ENCODE measurements around the gene POLR2A.

POLR2A gene

GRCh38 chr17:7502987-7503386 lies 18.8 kb downstream of the POLR2A start:
- no peak for DNase-seq (ENCODE audit: low read depth in 2 of 2)

- no peak for DNase-seq (ENCODE audit: low read depth in 2 of 2)
Observed at GRCh38 chr17:7503521-7503920, 19.4 kb downstream of the POLR2A start.

DNA sequence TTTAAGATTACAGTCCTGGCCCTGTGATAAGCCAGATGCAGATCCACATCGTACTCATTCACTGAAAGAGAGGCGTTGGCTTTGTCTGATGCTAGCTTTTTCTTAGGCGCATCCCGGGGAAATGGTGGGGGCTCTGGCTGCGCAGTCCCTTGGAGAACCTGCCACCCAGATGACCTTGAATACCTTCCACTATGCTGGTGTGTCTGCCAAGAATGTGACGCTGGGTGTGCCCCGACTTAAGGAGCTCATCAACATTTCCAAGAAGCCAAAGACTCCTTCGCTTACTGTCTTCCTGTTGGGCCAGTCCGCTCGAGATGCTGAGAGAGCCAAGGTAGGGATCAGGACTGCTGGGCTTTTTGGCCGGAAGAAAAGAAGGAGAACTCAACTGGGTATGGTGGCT lies 24.0 kb downstream of the POLR2A start:
- no peak for DNase-seq (ENCODE audit: low read depth in 2 of 2)

GRCh38 chr17:7508846-7509245 lies 24.7 kb downstream of the POLR2A start:
- no peak for DNase-seq (ENCODE audit: low read depth in 2 of 2)

GRCh38 chr17:7509937-7510336 lies 25.8 kb downstream of the POLR2A start:
- DNase-seq (ENCODE audit: low read depth in 2 of 2) = no peak

DNA sequence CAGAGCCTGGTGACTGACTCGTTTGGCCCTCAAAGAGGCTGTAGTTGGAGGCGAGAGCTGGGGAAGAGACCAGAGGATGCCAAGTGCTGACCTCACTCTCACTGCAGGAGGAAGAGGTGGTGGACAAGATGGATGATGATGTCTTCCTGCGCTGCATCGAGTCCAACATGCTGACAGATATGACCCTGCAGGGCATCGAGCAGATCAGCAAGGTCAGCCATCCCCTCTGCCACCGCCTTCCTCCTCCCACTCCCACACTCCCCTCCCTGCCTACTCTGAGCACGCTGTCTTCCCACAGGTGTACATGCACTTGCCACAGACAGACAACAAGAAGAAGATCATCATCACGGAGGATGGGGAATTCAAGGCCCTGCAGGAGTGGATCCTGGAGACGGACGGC lies 26.9 kb downstream of the POLR2A start:
- no peak for DNase-seq (ENCODE audit: low read depth in 2 of 2)

- no peak for DNase-seq (ENCODE audit: low read depth in 2 of 2)
Observed at GRCh38 chr17:7512105-7512504, 27.9 kb downstream of the POLR2A start.

GRCh38 chr17:7512824-7513540 lies 28.8 kb downstream of the POLR2A start:
- DNase-seq (ENCODE audit: low read depth in 2 of 2) = no peak

DNA sequence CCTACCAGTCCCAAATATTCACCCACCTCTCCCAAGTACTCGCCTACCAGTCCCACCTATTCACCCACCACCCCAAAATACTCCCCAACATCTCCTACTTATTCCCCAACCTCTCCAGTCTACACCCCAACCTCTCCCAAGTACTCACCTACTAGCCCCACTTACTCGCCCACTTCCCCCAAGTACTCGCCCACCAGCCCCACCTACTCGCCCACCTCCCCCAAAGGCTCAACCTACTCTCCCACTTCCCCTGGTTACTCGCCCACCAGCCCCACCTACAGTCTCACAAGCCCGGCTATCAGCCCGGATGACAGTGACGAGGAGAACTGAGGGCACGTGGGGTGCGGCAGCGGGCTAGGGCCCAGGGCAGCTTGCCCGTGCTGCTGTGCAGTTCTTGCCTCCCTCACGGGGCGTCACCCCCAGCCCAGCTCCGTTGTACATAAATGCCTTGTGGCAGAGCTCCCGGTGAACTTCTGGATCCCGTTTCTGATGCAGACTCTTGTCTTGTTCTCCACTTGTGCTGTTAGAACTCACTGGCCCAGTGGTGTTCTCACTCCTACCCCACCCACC lies 29.8 kb downstream of the POLR2A start:
- DNase-seq (ENCODE audit: low read depth in 2 of 2) = no peak

- no peak for DNase-seq (ENCODE audit: low read depth in 2 of 2)
Observed at GRCh38 chr17:7515911-7516610, 31.9 kb downstream of the POLR2A start.

- DNase-seq (ENCODE audit: low read depth in 2 of 2) = no peak
Observed at GRCh38 chr17:7523033-7523432, 38.9 kb downstream of the POLR2A start.

GRCh38 chr17:7528842-7529241 lies 44.7 kb downstream of the POLR2A start:
- DNase-seq (ENCODE audit: low read depth in 2 of 2) = no peak

DNA sequence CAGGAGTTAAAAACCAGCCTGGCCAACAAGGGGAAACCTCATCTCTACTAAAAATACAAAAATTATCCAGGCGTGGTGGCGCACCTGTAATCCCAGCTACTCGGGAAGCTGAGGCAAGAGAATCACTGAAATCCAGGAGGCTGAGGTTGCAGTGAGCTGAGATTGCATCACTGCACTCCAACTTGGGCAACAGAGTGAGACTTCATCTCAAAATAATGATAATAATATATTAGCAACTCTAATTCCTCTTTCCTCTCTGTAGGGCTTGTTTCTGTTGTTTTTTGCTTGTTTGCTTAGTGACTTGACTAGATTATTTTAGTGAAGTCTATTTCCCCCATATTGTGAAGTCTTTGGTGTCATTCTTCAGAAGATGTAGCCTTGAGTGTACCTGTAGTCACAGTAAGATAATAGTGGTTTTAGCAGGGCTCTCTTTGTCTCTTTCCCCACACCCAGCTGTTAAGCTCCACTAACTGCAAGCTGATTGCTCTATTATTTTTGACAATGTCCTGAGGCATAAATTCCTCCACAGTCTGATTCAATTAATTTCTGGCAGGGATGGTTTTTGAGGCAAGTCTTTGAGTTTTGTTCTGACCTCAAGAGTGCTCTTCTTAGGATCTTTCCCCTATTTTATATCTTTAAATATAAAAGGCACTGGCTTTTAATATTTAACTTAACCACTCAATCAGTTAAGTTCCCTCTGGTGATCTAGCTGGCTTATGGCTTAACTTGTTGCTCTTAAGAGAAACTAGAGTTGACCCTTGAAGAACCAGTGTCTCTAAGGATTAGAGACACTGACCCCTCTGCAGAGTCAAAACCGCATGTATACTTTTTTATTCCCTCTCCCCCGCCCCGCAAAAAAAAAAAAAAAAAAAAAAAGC lies 46.1 kb downstream of the POLR2A start:
- no peak for DNase-seq (ENCODE audit: low read depth in 2 of 2)

- no peak for DNase-seq (ENCODE audit: low read depth in 2 of 2)
Observed at GRCh38 chr17:7538050-7538449, 53.9 kb downstream of the POLR2A start.

DNA sequence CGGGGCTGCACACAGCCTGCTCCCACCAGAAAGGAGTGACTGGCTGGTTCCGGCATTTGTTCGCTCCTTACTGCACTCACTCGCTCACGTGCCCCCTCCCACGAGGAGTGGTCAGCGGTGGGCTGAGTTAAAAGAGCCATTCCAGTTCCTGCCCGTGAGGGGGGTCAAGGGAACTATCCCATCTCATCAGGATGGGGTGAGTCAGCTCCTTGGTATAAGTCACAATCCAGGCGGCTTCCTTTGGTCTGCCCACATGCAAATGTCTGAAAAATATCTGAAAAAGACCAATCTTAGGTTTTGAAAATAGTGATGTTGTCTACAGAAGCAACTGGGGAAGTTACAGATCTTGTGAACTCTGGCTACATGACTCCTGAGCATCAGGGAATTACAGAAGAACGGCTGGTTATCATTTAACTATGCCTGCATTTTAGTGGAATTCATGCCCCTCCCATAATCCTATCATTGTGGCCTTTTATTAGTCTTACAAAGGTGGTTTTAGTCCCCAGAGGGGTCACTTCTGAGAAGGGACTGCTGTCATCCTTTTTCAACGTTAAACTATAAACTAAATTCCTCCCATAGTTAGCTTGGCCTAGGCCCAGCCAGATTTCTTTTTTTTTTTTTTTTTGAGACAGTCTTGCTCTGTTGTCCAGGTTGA lies 54.9 kb downstream of the POLR2A start:
- no peak for DNase-seq (ENCODE audit: low read depth in 2 of 2)

GRCh38 chr17:7541074-7541621 lies 57.0 kb downstream of the POLR2A start:
- no peak for DNase-seq (ENCODE audit: low read depth in 2 of 2)

- no peak for DNase-seq (ENCODE audit: low read depth in 2 of 2)
Observed at GRCh38 chr17:7544911-7545310, 60.7 kb downstream of the POLR2A start.

GRCh38 chr17:7548585-7549400 lies 64.6 kb downstream of the POLR2A start, which contains the start of gene TNFSF12:
Gene TNFSF12 (plus strand): TSS chr17:7549058. CDS start chr17:7549154, 96 bp downstream.
- no peak for DNase-seq (ENCODE audit: low read depth in 2 of 2)
